Measurements from ENCODE around the gene PRSS36. TPM values are rescaled to one million over a fixed set of nuclear protein-coding genes. Genes with fewer than 3 reads are reported as not detected.

The PRSS36 gene
- total RNA-seq, 1 experiment from 2014 or later = 0.41 TPM

DNA sequence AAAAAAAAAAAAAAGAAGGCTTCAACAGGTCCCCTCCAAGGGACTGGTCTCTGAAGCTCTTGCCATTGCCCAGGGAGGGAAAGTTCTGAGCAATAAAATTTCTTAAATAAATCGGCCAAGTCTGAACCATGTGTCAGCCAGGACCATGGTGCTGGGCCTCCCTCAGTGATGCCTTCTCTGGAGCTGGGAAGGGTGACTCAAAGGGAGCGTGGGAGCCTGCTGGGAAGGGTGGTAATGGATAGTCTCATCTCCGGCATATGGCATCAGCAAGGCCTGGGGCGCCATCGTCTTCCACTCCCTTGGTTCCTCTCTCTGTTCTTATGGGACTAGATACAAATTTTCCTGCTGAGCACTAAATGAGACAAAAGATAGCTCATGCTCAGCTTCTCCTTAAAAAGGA lies 57.5 kb downstream of the PRSS36 start:
- peaks cover 4% of the 10 kb centered on the region for H3K36me3 ChIP-seq (ENCODE audit: insufficient read depth, low read length, poor library complexity, severe bottlenecking)
- TF ChIP-seq CTCF (conservative IDR thresholded peaks at IDR 0.05; ENCODE audit: low read depth, low read length) (no peak), EZH2 (IDR thresholded peaks at IDR 0.05; ENCODE audit: borderline replicate concordance, low read depth, low read length, poor library complexity, severe bottlenecking) (no peak)
- H3K27ac ChIP-seq (ENCODE audit: low read depth, low read length, poor library complexity, severe bottlenecking) = no peak overlapping the region
- ChIA-PET CTCF (no interaction called here), POLR2A (ENCODE audit: low non-redundant PET) (interaction anchor here (0.6 kb wide), 1 partner anchor 108 kb away, joined by 3 read pairs; no protein-coding TSS in a partner anchor)
- DNase-seq (ENCODE audit: low spot score) = no peak
- peaks cover 3% of the 10 kb centered on the region for H3K4me1 ChIP-seq (ENCODE audit: insufficient read depth, low read length, poor library complexity, severe bottlenecking)
- BruUV-seq (replicated peaks) = no TSS peak
- intact Hi-C loops (cut with micrococcal nuclease; ENCODE audit: unreplicated experiment) = loop anchor here (10.0 kb wide), 1 partner anchor 138 kb away; the partner anchor contains the start of gene SETD1A
- no peak overlapping the region for H3K4me3 ChIP-seq (ENCODE audit: low read depth, low read length, poor library complexity, severe bottlenecking)
- no peaks in the 10 kb centered on the region for H3K27me3 ChIP-seq (replicated peaks; ENCODE audit: insufficient read depth, low read depth, low read length, poor library complexity)
- H3K9me3 ChIP-seq (ENCODE audit: low read depth, low read length, poor library complexity, severe bottlenecking) = no peaks in the 10 kb centered on the region

- TF ChIP-seq CTCF (conservative IDR thresholded peaks at IDR 0.05; ENCODE audit: low read depth, low read length) (no peak), EZH2 (IDR thresholded peaks at IDR 0.05; ENCODE audit: borderline replicate concordance, low read depth, low read length, poor library complexity, severe bottlenecking) (no peak)
- H3K9me3 ChIP-seq (ENCODE audit: low read depth, low read length, poor library complexity, severe bottlenecking) = no peaks in the 10 kb centered on the region
- intact Hi-C loops (cut with micrococcal nuclease; ENCODE audit: unreplicated experiment) = loop anchor here (10.0 kb wide), 1 partner anchor 136 kb away; the partner anchor contains the start of gene SETD1A
- H3K27ac ChIP-seq (ENCODE audit: low read depth, low read length, poor library complexity, severe bottlenecking) = no peak overlapping the region
- ChIA-PET CTCF (no interaction called here), POLR2A (ENCODE audit: low non-redundant PET) (no interaction called here)
- H3K36me3 ChIP-seq (ENCODE audit: insufficient read depth, low read length, poor library complexity, severe bottlenecking) = peaks cover 9% of the 10 kb centered on the region
- DNase-seq (ENCODE audit: low spot score) = no peak
- no peaks in the 10 kb centered on the region for H3K27me3 ChIP-seq (replicated peaks; ENCODE audit: insufficient read depth, low read depth, low read length, poor library complexity)
- no peak overlapping the region for H3K4me3 ChIP-seq (ENCODE audit: low read depth, low read length, poor library complexity, severe bottlenecking)
- H3K4me1 ChIP-seq (ENCODE audit: insufficient read depth, low read length, poor library complexity, severe bottlenecking) = peaks cover 3% of the 10 kb centered on the region
- BruUV-seq (replicated peaks) = no TSS peak
These were observed 59.3 kb downstream of the PRSS36 start for GRCh38 chr16:31090540-31090939.

- Histone ChIP-seq H3K27me3 (replicated peaks; ENCODE audit: insufficient read depth, low read depth, low read length, poor library complexity) (no peaks in the 10 kb centered on the region), H3K36me3 (ENCODE audit: insufficient read depth, low read length, poor library complexity, severe bottlenecking) (peaks cover 9% of the 10 kb centered on the region), H3K4me1 (ENCODE audit: insufficient read depth, low read length, poor library complexity, severe bottlenecking) (peaks cover 3% of the 10 kb centered on the region), H3K9me3 (ENCODE audit: low read depth, low read length, poor library complexity, severe bottlenecking) (no peaks in the 10 kb centered on the region), H3K4me3 (ENCODE audit: low read depth, low read length, poor library complexity, severe bottlenecking) (no peak overlapping the region), H3K27ac (ENCODE audit: low read depth, low read length, poor library complexity, severe bottlenecking) (no peak overlapping the region)
- ChIA-PET CTCF (no interaction called here), POLR2A (ENCODE audit: low non-redundant PET) (no interaction called here)
- intact Hi-C loops (cut with micrococcal nuclease; ENCODE audit: unreplicated experiment) = loop anchor here (10.0 kb wide), 1 partner anchor 786 kb away; the partner anchor contains the start of gene ZNF267
- BruUV-seq (replicated peaks) = no TSS peak
- DNase-seq (ENCODE audit: low spot score) = no peak
- TF ChIP-seq EZH2 (IDR thresholded peaks at IDR 0.05; ENCODE audit: borderline replicate concordance, low read depth, low read length, poor library complexity, severe bottlenecking) = no peak
- TF ChIP-seq CTCF (conservative IDR thresholded peaks at IDR 0.05; ENCODE audit: low read depth, low read length) = no peak
These were observed 60.7 kb downstream of the PRSS36 start for GRCh38 chr16:31089199-31089598.

Other genes starting within 250 kb of the PRSS36 start
- gene FBXL19, start 226.5 kb downstream of the PRSS36 start, total RNA-seq (2021) = 37.0 and 39.3 TPM in 2 replicates
- gene ORAI3, start 201.0 kb downstream of the PRSS36 start, total RNA-seq (2021) = 2.1 and 4.3 TPM in 2 replicates
- gene SETD1A, start 192.3 kb downstream of the PRSS36 start, total RNA-seq (2021) = 31.4 and 37.1 TPM in 2 replicates
- gene HSD3B7, start 164.9 kb downstream of the PRSS36 start, total RNA-seq (2021) = 0.85 and 0.95 TPM in 2 replicates
- gene STX1B, start 139.4 kb downstream of the PRSS36 start, total RNA-seq (2021) = 0.62 and 1.1 TPM in 2 replicates
- 31.2 and 35.1 TPM in 2 replicates for gene STX4, start 116.5 kb downstream of the PRSS36 start, total RNA-seq (2021)
- gene ZNF668, start 75.8 kb downstream of the PRSS36 start, total RNA-seq (2021) = 16.5 and 19.8 TPM in 2 replicates
- 26.6 and 27.9 TPM in 2 replicates for gene ZNF646, start 75.6 kb downstream of the PRSS36 start, total RNA-seq (2021)
- gene PRSS53, start 61.1 kb downstream of the PRSS36 start, total RNA-seq (2021) = 3.1 and 4.0 TPM in 2 replicates
- gene VKORC1, start 55.3 kb downstream of the PRSS36 start, total RNA-seq (2021) = 85.0 and 98.3 TPM in 2 replicates
- gene BCKDK, start 41.7 kb downstream of the PRSS36 start, total RNA-seq (2021) = 36.6 and 40.6 TPM in 2 replicates
- gene KAT8, start 32.4 kb downstream of the PRSS36 start, total RNA-seq (2021) = 65.4 and 70.6 TPM in 2 replicates
- not detected in 2 replicates for gene PRSS8, start 14.3 kb downstream of the PRSS36 start, total RNA-seq (2021)
- gene FUS, start 30.1 kb upstream of the PRSS36 start, total RNA-seq (2021) = 1,134 and 1,264 TPM in 2 replicates
- gene PYCARD, start 52.7 kb upstream of the PRSS36 start, total RNA-seq (2021) = 1.8 and 2.0 TPM in 2 replicates
- gene TRIM72, start 64.1 kb upstream of the PRSS36 start, total RNA-seq (2021) = 0.04 TPM in 1 of 2 replicates, not detected in the other
- gene PYDC1, start 67.1 kb upstream of the PRSS36 start, total RNA-seq (2021) = not detected in 2 replicates
- 0.35 and 0.92 TPM in 2 replicates for gene ITGAM, start 109.9 kb upstream of the PRSS36 start, total RNA-seq (2021)
- gene ITGAX, start 205.1 kb upstream of the PRSS36 start, total RNA-seq (2021) = 0.46 TPM in 1 of 2 replicates, not detected in the other
- not detected in 2 replicates for gene ITGAD, start 243.3 kb upstream of the PRSS36 start, total RNA-seq (2021)

Measured in A673 (cell line).